Measurements from ENCODE around the gene PRG3.

Gene PRG3

GRCh38 chr11:57422669-57423068 is 41.7 kb upstream of the PRG3 start:
- no peak overlapping the region for H3K4me2 ChIP-seq (ENCODE audit: low read depth, low read length, poor library complexity, severe bottlenecking)

GRCh38 chr11:57421805-57422204 is 40.9 kb upstream of the PRG3 start:
- Histone ChIP-seq H3K27ac (ENCODE audit: low read depth, low read length) (no peak overlapping the region), H2AFZ (ENCODE audit: low read depth, low read length, severe bottlenecking) (no peak overlapping the region), H3K4me3 (ENCODE audit: insufficient read depth, low read length, poor library complexity, severe bottlenecking) (no peak overlapping the region), H3F3A (ENCODE audit: insufficient read depth) (peaks cover 9% of the 10 kb centered on the region; the same call in 1 of the 2 replicates), H3K27me3 (ENCODE audit: low read length) (no peaks in the 10 kb centered on the region), H3K36me3 (ENCODE audit: low read length) (peaks cover 58% of the 10 kb centered on the region), H4K20me1 (ENCODE audit: low read depth, low read length) (no peaks in the 10 kb centered on the region; the same call in 1 of the 2 replicates), H3K9me3 (ENCODE audit: insufficient read depth, low read length) (no peaks in the 10 kb centered on the region), H3K9ac (ENCODE audit: low read length) (no peak overlapping the region), H3K9me2 (replicated peaks; ENCODE audit: insufficient read depth, low read length) (no peaks in the 10 kb centered on the region), H3K79me2 (ENCODE audit: insufficient read depth, low read length) (peaks cover 60% of the 10 kb centered on the region), H3K4me2 (ENCODE audit: low read depth, low read length, poor library complexity, severe bottlenecking) (no peak overlapping the region)
- no peak for TF ChIP-seq EZH2phosphoT487 (conservative IDR thresholded peaks at IDR 0.05; ENCODE audit: low read length)
- no peak for TF ChIP-seq CTCF (IDR thresholded peaks at IDR 0.05; ENCODE audit: insufficient read depth, low read length, poor library complexity, severe bottlenecking)

More at GRCh38 chr11:57422669-57423068, 41.7 kb upstream of the PRG3 start:
- no peaks in the 10 kb centered on the region for H3K27me3 ChIP-seq (ENCODE audit: low read length)
- no peak overlapping the region for H2AFZ ChIP-seq (ENCODE audit: low read depth, low read length, severe bottlenecking)
- no peaks in the 10 kb centered on the region; the same call in 1 of the 2 replicates for H4K20me1 ChIP-seq (ENCODE audit: low read depth, low read length)
- H3F3A ChIP-seq (ENCODE audit: insufficient read depth) = peaks cover 9% of the 10 kb centered on the region; the same call in 1 of the 2 replicates
- H3K4me3 ChIP-seq (ENCODE audit: insufficient read depth, low read length, poor library complexity, severe bottlenecking) = no peak overlapping the region
- no peaks in the 10 kb centered on the region for H3K9me2 ChIP-seq (replicated peaks; ENCODE audit: insufficient read depth, low read length)
- H3K9me3 ChIP-seq (ENCODE audit: insufficient read depth, low read length) = no peaks in the 10 kb centered on the region
- peaks cover 50% of the 10 kb centered on the region for H3K36me3 ChIP-seq (ENCODE audit: low read length)
- no peak overlapping the region for H3K27ac ChIP-seq (ENCODE audit: low read depth, low read length)
- H3K79me2 ChIP-seq (ENCODE audit: insufficient read depth, low read length) = peaks cover 60% of the 10 kb centered on the region
- TF ChIP-seq EZH2phosphoT487 (conservative IDR thresholded peaks at IDR 0.05; ENCODE audit: low read length) = no peak
- no peak overlapping the region for H3K9ac ChIP-seq (ENCODE audit: low read length)

GRCh38 chr11:57421066-57421465 is 40.1 kb upstream of the PRG3 start:
- H3K27me3 ChIP-seq (ENCODE audit: low read length) = no peaks in the 10 kb centered on the region
- H3K79me2 ChIP-seq (ENCODE audit: insufficient read depth, low read length) = peaks cover 53% of the 10 kb centered on the region
- no peak overlapping the region for H3K9ac ChIP-seq (ENCODE audit: low read length)
- TF ChIP-seq EZH2phosphoT487 (conservative IDR thresholded peaks at IDR 0.05; ENCODE audit: low read length) = no peak
- no peak for TF ChIP-seq CTCF (IDR thresholded peaks at IDR 0.05; ENCODE audit: insufficient read depth, low read length, poor library complexity, severe bottlenecking)
- no peak overlapping the region for H3K4me2 ChIP-seq (ENCODE audit: low read depth, low read length, poor library complexity, severe bottlenecking)
- H4K20me1 ChIP-seq (ENCODE audit: low read depth, low read length) = no peaks in the 10 kb centered on the region; the same call in 1 of the 2 replicates
- H2AFZ ChIP-seq (ENCODE audit: low read depth, low read length, severe bottlenecking) = no peak overlapping the region
- no peak overlapping the region for H3K4me3 ChIP-seq (ENCODE audit: insufficient read depth, low read length, poor library complexity, severe bottlenecking)
- peaks cover 9% of the 10 kb centered on the region; the same call in 1 of the 2 replicates for H3F3A ChIP-seq (ENCODE audit: insufficient read depth)
- H3K9me2 ChIP-seq (replicated peaks; ENCODE audit: insufficient read depth, low read length) = no peaks in the 10 kb centered on the region
- no peaks in the 10 kb centered on the region for H3K9me3 ChIP-seq (ENCODE audit: insufficient read depth, low read length)
- no peak overlapping the region for H3K27ac ChIP-seq (ENCODE audit: low read depth, low read length)
- peaks cover 65% of the 10 kb centered on the region for H3K36me3 ChIP-seq (ENCODE audit: low read length)

- H3K9ac ChIP-seq (ENCODE audit: low read length) = no peak overlapping the region
- no peaks in the 10 kb centered on the region; the same call in 1 of the 2 replicates for H4K20me1 ChIP-seq (ENCODE audit: low read depth, low read length)
- no peak overlapping the region for H3K4me2 ChIP-seq (ENCODE audit: low read depth, low read length, poor library complexity, severe bottlenecking)
- peaks cover 1% of the 10 kb centered on the region; the same call in 1 of the 2 replicates for H3F3A ChIP-seq (ENCODE audit: insufficient read depth)
- peaks cover 60% of the 10 kb centered on the region for H3K36me3 ChIP-seq (ENCODE audit: low read length)
- H3K79me2 ChIP-seq (ENCODE audit: insufficient read depth, low read length) = peaks cover 35% of the 10 kb centered on the region
- no peaks in the 10 kb centered on the region for H3K9me2 ChIP-seq (replicated peaks; ENCODE audit: insufficient read depth, low read length)
- no peaks in the 10 kb centered on the region for H3K27me3 ChIP-seq (ENCODE audit: low read length)
- no peaks in the 10 kb centered on the region for H3K9me3 ChIP-seq (ENCODE audit: insufficient read depth, low read length)
- H3K27ac ChIP-seq (ENCODE audit: low read depth, low read length) = no peak overlapping the region
- H2AFZ ChIP-seq (ENCODE audit: low read depth, low read length, severe bottlenecking) = no peak overlapping the region
- no peak overlapping the region for H3K4me3 ChIP-seq (ENCODE audit: insufficient read depth, low read length, poor library complexity, severe bottlenecking)
- TF ChIP-seq CTCF (IDR thresholded peaks at IDR 0.05; ENCODE audit: insufficient read depth, low read length, poor library complexity, severe bottlenecking) = no peak
- TF ChIP-seq EZH2phosphoT487 (conservative IDR thresholded peaks at IDR 0.05; ENCODE audit: low read length) = no peak
These were observed 38.2 kb upstream of the PRG3 start for GRCh38 chr11:57419146-57419545.
